GM23248 (cell line): ENCODE measurements around the gene CCL7.

Experiments
- EZH2 ChIP-seq: fragments of 200-600 bp; sonication (generic); IDR thresholded peaks from 2 replicates; pipeline ENCODE4 v1.6.1; 2018; ENCODE audit warnings: antibody characterized with exemption, mild to moderate bottlenecking; ENCODE audit not compliant: insufficient read depth, poor library complexity, severe bottlenecking
- EZH2phosphoT487 ChIP-seq: fragments of 200-600 bp; sonication (generic); IDR thresholded peaks from 2 replicates; pipeline ENCODE4 v1.6.1; 2018; ENCODE audit warnings: antibody characterized with exemption, moderate library complexity, mild to moderate bottlenecking, low read depth; ENCODE audit not compliant: insufficient read depth

- TF ChIP-seq EZH2, result no peak
- TF ChIP-seq EZH2phosphoT487, result no peak
These were observed 38.4 kb downstream of the CCL7 start for GRCh38 chr17:34308371-34308770.
